ENCODE measurements around the gene CCDC179.

GRCh38 chr11:22800482-22800881 is 59.8 kb downstream of the CCDC179 start:
- TF ChIP-seq CTCF (IDR thresholded peaks at IDR 0.05; ENCODE audit: low read length) (no peak), EZH2 (IDR thresholded peaks at IDR 0.05; ENCODE audit: borderline replicate concordance, low read length) (no peak)

All from OCI-LY1 (cell line).